Cardiac muscle cell (in vitro differentiated cells and primary cell): ENCODE measurements around the gene DNM3. TPM values are rescaled to one million over a fixed set of nuclear protein-coding genes. Genes with fewer than 3 reads are reported as not detected.
A peak's percentile ranks its signal among the peaks of the same experiment; 100 is the strongest.

Experiments used
- DNase-seq, 2 donors: peaks; one replicate each; pipeline versions ENCODE4 v3.0.0 to v3.0.0-alpha.2; 2010 to 2017; ENCODE audit warnings: low read depth in 1 of 2, low spot score in 1 of 2
- H3K27ac ChIP-seq: fragments of 200-600 bp; sonication (generic); 2 replicates; pipeline ENCODE4 v1.5.1; 2016
- H3K27me3 ChIP-seq: fragments of 200-600 bp; sonication (generic); 2 replicates; pipeline ENCODE4 v1.6.0; 2016; ENCODE audit warnings: control low read depth
- H3K36me3 ChIP-seq: fragments of 200-600 bp; sonication (generic); 2 replicates; pipeline ENCODE4 v1.5.1; 2016; ENCODE audit warnings: control low read depth
- H3K4me1 ChIP-seq: fragments of 200-600 bp; sonication (generic); 2 replicates; pipeline ENCODE4 v1.8.1; 2017; ENCODE audit warnings: low read depth, mild to moderate bottlenecking, mixed run types
- H3K4me3 ChIP-seq: fragments of 200-600 bp; sonication (generic); 2 replicates; pipeline ENCODE4 v1.5.1; 2016; ENCODE audit warnings: mild to moderate bottlenecking
- H3K9me3 ChIP-seq: fragments of 200-600 bp; sonication (generic); 2 replicates; pipeline ENCODE4 v1.5.1; 2017; ENCODE audit warnings: low read depth, mild to moderate bottlenecking, control low read depth
- CTCF ChIP-seq: IDR thresholded peaks from 2 replicates; pipeline ENCODE4 v1.5.1; 2012; ENCODE audit warnings: low read depth, mild to moderate bottlenecking, low read length
- polyA plus RNA-seq: library from polyadenylated mRNA; unstranded; fragments of >200 nt; fragmentation: Nextera tagmentation; extraction: Ambion mirVana; gene quantifications from 2 replicates; pipeline ENCODE4 v1.2.1, GENCODE V29; 2016
- total RNA-seq: library from RNA; depleted of rRNA; stranded (reverse); fragments of >200 nt; gene quantifications from 2 replicates; pipeline ENCODE4 v1.2.3, GENCODE V29; 2016

Gene DNM3
- total and polyA plus RNA-seq, 2 experiments from 2014 or later: 0.42 TPM; not detected in 1

GRCh38 chr1:172356620-172357019 lies 515.3 kb downstream of the DNM3 start:
- Histone ChIP-seq H3K9me3 (no peaks in the 10 kb centered on the region), H3K36me3 (no peaks in the 10 kb centered on the region), H3K4me3 (no peak overlapping the region), H3K27ac (no peak overlapping the region), H3K27me3 (no peaks in the 10 kb centered on the region), H3K4me1 (peaks cover 16% of the 10 kb centered on the region)
- peak in 1 of 2 donors; percentile 87 for DNase-seq
- TF ChIP-seq CTCF: peak; percentile 7

GRCh38 chr1:172357753-172358385 lies 516.6 kb downstream of the DNM3 start:
- Histone ChIP-seq H3K4me1 (peaks cover 19% of the 10 kb centered on the region), H3K4me3 (no peak overlapping the region)
- no peak for TF ChIP-seq CTCF

GRCh38 chr1:172359491-172359999 lies 518.2 kb downstream of the DNM3 start:
- peak in 1 of 2 donors; percentile 76 for DNase-seq
- Histone ChIP-seq H3K36me3 (no peaks in the 10 kb centered on the region), H3K9me3 (no peaks in the 10 kb centered on the region), H3K4me1 (peaks cover 19% of the 10 kb centered on the region), H3K27ac (no peak overlapping the region), H3K4me3 (no peak overlapping the region), H3K27me3 (no peaks in the 10 kb centered on the region)
- TF ChIP-seq CTCF: no peak

More at GRCh38 chr1:172357753-172358385, 516.6 kb downstream of the DNM3 start:
- no peaks in the 10 kb centered on the region for H3K27me3 ChIP-seq
- DNase-seq: no peak
- peak overlapping the region; percentile 18 for H3K27ac ChIP-seq
- H3K36me3 ChIP-seq: no peaks in the 10 kb centered on the region
- no peaks in the 10 kb centered on the region for H3K9me3 ChIP-seq

- TF ChIP-seq CTCF: no peak
- Histone ChIP-seq H3K27ac (no peak overlapping the region), H3K36me3 (no peaks in the 10 kb centered on the region), H3K4me3 (no peak overlapping the region), H3K27me3 (no peaks in the 10 kb centered on the region), H3K4me1 (peaks cover 19% of the 10 kb centered on the region), H3K9me3 (no peaks in the 10 kb centered on the region)
- peak in 1 of 2 donors; percentile 54 for DNase-seq
Measured at GRCh38 chr1:172360511-172360910, 519.2 kb downstream of the DNM3 start.

GRCh38 chr1:172360985-172361384 lies 519.7 kb downstream of the DNM3 start:
- H3K27me3 ChIP-seq: no peaks in the 10 kb centered on the region
- DNase-seq: no peak
- no peak overlapping the region for H3K4me3 ChIP-seq
- no peaks in the 10 kb centered on the region for H3K9me3 ChIP-seq
- H3K36me3 ChIP-seq: no peaks in the 10 kb centered on the region
- H3K4me1 ChIP-seq: peaks cover 19% of the 10 kb centered on the region
- H3K27ac ChIP-seq: no peak overlapping the region
- TF ChIP-seq CTCF: no peak
